Mesendoderm (in vitro differentiated cells): ENCODE results near the gene ROBO1.

ENCODE experiments used
- DNase-seq: peaks from one replicate; pipeline ENCODE4 v3.0.0; 2013
- H2AK5ac ChIP-seq: 2 replicates; pipeline ENCODE4 v1.6.1; 2013; ENCODE audit warnings: low read length, inconsistent platforms
- H2BK120ac ChIP-seq: 2 replicates; pipeline ENCODE4 v1.6.1; 2013; ENCODE audit warnings: low read depth, mild to moderate bottlenecking, low read length, moderate library complexity, mixed read lengths
- H2BK15ac ChIP-seq: replicated peaks from 2 replicates; pipeline ENCODE4 v1.6.1; 2013; ENCODE audit warnings: low read depth, mild to moderate bottlenecking, moderate library complexity
- H2BK5ac ChIP-seq: 2 replicates; pipeline ENCODE4 v1.6.1; 2013; ENCODE audit warnings: low read length, inconsistent platforms
- H3K18ac ChIP-seq: 2 replicates; pipeline ENCODE4 v1.6.1; 2013; ENCODE audit warnings: mild to moderate bottlenecking, low read length, mixed read lengths
- H3K23ac ChIP-seq: one replicate; pipeline ENCODE4 v1.6.1; 2013; ENCODE audit warnings: low read length
- H3K27ac ChIP-seq: 2 replicates; pipeline ENCODE4 v1.5.1; 2013; ENCODE audit warnings: low read depth, mild to moderate bottlenecking, inconsistent platforms, low read length, moderate library complexity
- H3K27me3 ChIP-seq: 2 replicates; pipeline ENCODE4 v1.6.1; 2013; ENCODE audit warnings: low read length, control low read depth, mild to moderate bottlenecking, inconsistent platforms; ENCODE audit not compliant: insufficient read depth, poor library complexity
- H3K36me3 ChIP-seq: 2 replicates; pipeline ENCODE4 v1.6.1; 2013; ENCODE audit warnings: low read length, inconsistent platforms; ENCODE audit not compliant: control insufficient read depth, insufficient read depth
- H3K4ac ChIP-seq: one replicate; pipeline ENCODE4 v1.6.1; 2013; ENCODE audit warnings: low read depth, mild to moderate bottlenecking, low read length, moderate library complexity
- H3K4me1 ChIP-seq: 2 replicates; pipeline ENCODE4 v1.6.1; 2013; ENCODE audit warnings: low read depth, low read length, inconsistent platforms; ENCODE audit not compliant: control insufficient read depth
- H3K4me2 ChIP-seq: 2 replicates; pipeline ENCODE4 v1.6.1; 2013; ENCODE audit warnings: low read length
- H3K4me3 ChIP-seq: 2 replicates; pipeline ENCODE4 v1.5.1; 2013; ENCODE audit warnings: mild to moderate bottlenecking, low read length
- H3K56ac ChIP-seq: one replicate; pipeline ENCODE4 v1.6.1; 2013; ENCODE audit warnings: low read length
- H3K79me1 ChIP-seq: 2 replicates; pipeline ENCODE4 v1.6.1; 2013; ENCODE audit warnings: low read length, inconsistent platforms
- H3K79me2 ChIP-seq: 2 replicates; pipeline ENCODE4 v1.6.1; 2013; ENCODE audit warnings: mild to moderate bottlenecking, low read length; ENCODE audit not compliant: control insufficient read depth, insufficient read depth
- H3K9ac ChIP-seq: 2 replicates; pipeline ENCODE4 v1.6.1; 2013; ENCODE audit warnings: low read length, inconsistent platforms
- H4K5ac ChIP-seq: one replicate; pipeline ENCODE4 v1.6.1; 2013; ENCODE audit warnings: low read length
- H4K8ac ChIP-seq: one replicate; pipeline ENCODE4 v1.6.1; 2013; ENCODE audit warnings: low read depth, mild to moderate bottlenecking, control low read depth, low read length, moderate library complexity
- WGBS: extraction: QIAGEN DNeasy Blood & Tissue Kit; methylation state at CpG from one replicate; pipeline ENCODE4 v1.1.7; 2013; ENCODE audit warnings: low lambda C conversion rate, missing lambda C conversion rate; ENCODE audit not compliant: insufficient coverage; ENCODE audit errors: extremely low coverage; 5-methylcytosine and 5-hydroxymethylcytosine counted together

Gene ROBO1

DNA sequence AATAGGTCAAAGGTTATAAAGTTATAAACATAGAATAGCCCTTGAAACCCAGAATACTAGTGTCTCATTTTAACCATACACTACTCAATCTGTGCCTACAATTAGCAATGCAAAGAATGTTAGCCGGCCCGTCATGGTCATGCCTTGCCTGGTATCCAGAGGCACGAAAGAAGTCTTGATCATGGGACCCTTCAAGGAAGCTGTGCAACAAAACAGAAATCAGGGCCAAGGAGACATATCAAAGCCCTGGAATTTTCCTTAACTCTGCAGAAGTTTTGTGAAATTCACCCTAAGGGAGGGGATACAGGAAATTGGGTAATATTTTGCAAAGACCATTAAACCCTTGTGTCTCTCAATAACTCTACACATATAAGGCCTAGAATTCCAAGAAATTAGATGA is 482.4 kb downstream of the ROBO1 start:
- Histone ChIP-seq H4K8ac (no peak overlapping the region), H4K5ac (no peak overlapping the region), H2BK5ac (no peak overlapping the region), H3K27me3 (no peaks in the 10 kb centered on the region), H3K9ac (no peak overlapping the region), H3K18ac (no peak overlapping the region), H3K27ac (no peak overlapping the region), H2BK120ac (no peak overlapping the region), H3K4me1 (no peaks in the 10 kb centered on the region), H3K4ac (no peak overlapping the region), H3K36me3 (no peaks in the 10 kb centered on the region), H3K56ac (no peak overlapping the region), H3K4me2 (no peak overlapping the region), H3K4me3 (no peak overlapping the region), H3K79me1 (no peaks in the 10 kb centered on the region), H3K23ac (no peak overlapping the region), H2AK5ac (no peak overlapping the region), H3K79me2 (no peaks in the 10 kb centered on the region), H2BK15ac (no peak overlapping the region)
- no peak for DNase-seq
- WGBS = no CpG with 5 or more reads among the region's 3 CpGs

DNA sequence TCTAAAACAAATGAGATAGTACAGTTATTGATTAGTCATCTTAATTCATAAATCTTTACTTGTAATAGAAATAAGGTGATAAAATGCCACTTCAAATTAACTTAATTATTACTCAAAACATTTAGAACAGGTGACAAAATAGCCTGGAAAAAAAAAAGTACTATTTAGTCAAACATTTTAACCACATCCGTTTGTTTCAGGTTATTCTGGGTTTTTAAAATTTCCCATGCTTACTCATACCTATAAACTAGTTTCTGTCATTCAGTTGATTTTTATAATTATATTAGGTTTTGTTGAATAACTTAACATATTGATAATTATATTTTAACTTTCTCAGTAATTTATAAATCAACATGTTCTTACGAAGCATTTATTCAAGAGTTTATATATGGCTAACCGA is 483.0 kb downstream of the ROBO1 start:
- WGBS = no CpG with 5 or more reads among the region's 3 CpGs
- no peak overlapping the region for H2BK120ac ChIP-seq
- no peaks in the 10 kb centered on the region for H3K27me3 ChIP-seq
- H2BK5ac ChIP-seq = no peak overlapping the region
- no peaks in the 10 kb centered on the region for H3K36me3 ChIP-seq
- H3K9ac ChIP-seq = no peak overlapping the region
- H2AK5ac ChIP-seq = no peak overlapping the region
- no peak overlapping the region for H3K4me2 ChIP-seq
- no peak overlapping the region for H3K18ac ChIP-seq
- no peaks in the 10 kb centered on the region for H3K79me2 ChIP-seq
- no peak overlapping the region for H2BK15ac ChIP-seq
- H3K4me1 ChIP-seq = no peaks in the 10 kb centered on the region
- H3K56ac ChIP-seq = no peak overlapping the region
- H3K4ac ChIP-seq = no peak overlapping the region
- no peak for DNase-seq
- no peaks in the 10 kb centered on the region for H3K79me1 ChIP-seq
- H4K8ac ChIP-seq = no peak overlapping the region
- H4K5ac ChIP-seq = no peak overlapping the region
- no peak overlapping the region for H3K4me3 ChIP-seq
- H3K23ac ChIP-seq = no peak overlapping the region
- H3K27ac ChIP-seq = no peak overlapping the region

DNA sequence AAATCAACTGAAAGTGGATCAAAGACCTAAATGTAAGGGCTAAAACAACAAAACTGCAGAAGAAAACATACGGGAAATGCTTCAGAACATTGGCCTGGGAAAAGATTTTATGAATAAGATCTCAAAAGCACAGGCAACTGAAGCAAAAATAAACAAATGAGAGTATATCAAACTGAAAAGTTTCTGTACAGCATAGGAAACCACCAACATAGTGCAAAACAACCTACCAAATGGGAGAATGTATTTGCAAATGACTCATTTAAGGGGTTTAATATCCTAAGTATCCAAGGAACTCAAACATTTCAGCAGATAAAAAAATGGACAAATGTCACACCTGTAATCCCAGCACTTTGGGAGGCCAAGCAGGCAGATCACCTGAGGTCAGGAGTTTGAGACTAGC is 489.1 kb downstream of the ROBO1 start:
- Histone ChIP-seq H3K79me1 (no peaks in the 10 kb centered on the region), H2BK5ac (no peak overlapping the region), H2BK120ac (no peak overlapping the region), H3K56ac (no peak overlapping the region), H2AK5ac (no peak overlapping the region), H3K27me3 (no peaks in the 10 kb centered on the region), H3K9ac (no peak overlapping the region), H3K4me1 (no peaks in the 10 kb centered on the region), H3K4me3 (no peak overlapping the region), H4K5ac (no peak overlapping the region), H3K27ac (no peak overlapping the region), H3K4me2 (no peak overlapping the region), H3K36me3 (no peaks in the 10 kb centered on the region), H3K4ac (no peak overlapping the region), H4K8ac (no peak overlapping the region), H3K79me2 (no peaks in the 10 kb centered on the region), H2BK15ac (no peak overlapping the region), H3K18ac (no peak overlapping the region), H3K23ac (no peak overlapping the region)
- no CpG with 5 or more reads among the region's 1 CpG for WGBS
- DNase-seq = no peak

DNA sequence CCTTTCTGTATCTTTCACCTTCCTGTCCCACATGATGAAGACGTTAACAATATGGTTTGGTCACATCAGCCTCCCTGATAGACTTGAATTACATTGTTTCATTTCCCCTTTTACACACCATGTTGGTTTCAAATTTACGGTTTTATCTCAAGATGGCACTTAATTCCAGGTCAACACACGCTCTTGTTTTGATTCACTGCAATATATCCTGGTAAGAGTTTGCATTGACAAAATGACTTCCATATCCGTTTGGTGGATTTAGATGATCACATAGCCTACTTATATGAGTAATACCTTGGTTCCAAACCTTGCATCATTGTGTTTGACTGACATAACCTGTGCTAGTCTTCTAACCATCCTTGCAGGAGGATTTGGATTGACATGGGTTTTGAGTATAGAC is 499.4 kb downstream of the ROBO1 start:
- H2BK120ac ChIP-seq = no peak overlapping the region
- no peak overlapping the region for H2AK5ac ChIP-seq
- H3K56ac ChIP-seq = no peak overlapping the region
- no peak overlapping the region for H3K9ac ChIP-seq
- no peak overlapping the region for H2BK5ac ChIP-seq
- H3K27ac ChIP-seq = no peak overlapping the region
- WGBS = no CpG with 5 or more reads among the region's 4 CpGs
- H3K4me3 ChIP-seq = no peak overlapping the region
- no peak for DNase-seq
- H3K4ac ChIP-seq = no peak overlapping the region
- H3K27me3 ChIP-seq = no peaks in the 10 kb centered on the region
- no peaks in the 10 kb centered on the region for H3K79me1 ChIP-seq
- no peaks in the 10 kb centered on the region for H3K79me2 ChIP-seq
- no peak overlapping the region for H3K18ac ChIP-seq
- no peaks in the 10 kb centered on the region for H3K4me1 ChIP-seq
- no peak overlapping the region for H3K4me2 ChIP-seq
- H2BK15ac ChIP-seq = no peak overlapping the region
- H3K23ac ChIP-seq = no peak overlapping the region
- no peak overlapping the region for H4K5ac ChIP-seq
- H3K36me3 ChIP-seq = no peaks in the 10 kb centered on the region
- no peak overlapping the region for H4K8ac ChIP-seq

DNA sequence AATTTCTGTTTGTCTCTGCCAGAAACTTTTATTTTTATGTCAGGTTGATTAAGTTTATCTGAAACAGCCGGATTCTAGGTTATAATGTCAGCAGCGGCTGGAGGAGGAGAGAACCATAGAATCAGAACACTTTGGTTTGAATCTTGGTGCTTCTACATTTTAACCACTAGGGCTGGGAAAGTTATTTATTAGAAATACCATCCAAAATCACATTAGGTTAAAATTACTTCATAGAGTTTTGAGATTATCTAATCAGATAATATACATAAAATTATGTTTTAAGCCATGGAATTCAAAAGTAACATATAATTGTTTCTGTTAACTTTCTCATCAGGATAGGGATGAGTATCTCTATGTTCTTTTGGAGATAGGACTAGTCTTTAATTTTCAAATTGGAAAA is 502.9 kb downstream of the ROBO1 start:
- no CpG with 5 or more reads among the region's 2 CpGs for WGBS
- no peaks in the 10 kb centered on the region for H3K36me3 ChIP-seq
- DNase-seq = no peak

GRCh38 chr3:79263423-79263822 is 504.4 kb downstream of the ROBO1 start:
- no CpG with 5 or more reads among the region's 1 CpG for WGBS
- H3K27me3 ChIP-seq = no peaks in the 10 kb centered on the region
- no peak for DNase-seq

More for the DNA sequence above, 502.9 kb downstream of the ROBO1 start:
- no peak overlapping the region for H2AK5ac ChIP-seq
- H3K27ac ChIP-seq = no peak overlapping the region
- H3K18ac ChIP-seq = no peak overlapping the region
- H2BK120ac ChIP-seq = no peak overlapping the region
- H3K79me1 ChIP-seq = no peaks in the 10 kb centered on the region
- no peaks in the 10 kb centered on the region for H3K79me2 ChIP-seq
- no peak overlapping the region for H4K5ac ChIP-seq
- H3K56ac ChIP-seq = no peak overlapping the region
- no peak overlapping the region for H3K4me2 ChIP-seq
- H3K23ac ChIP-seq = no peak overlapping the region
- H3K4ac ChIP-seq = no peak overlapping the region
- no peaks in the 10 kb centered on the region for H3K27me3 ChIP-seq
- no peaks in the 10 kb centered on the region for H3K4me1 ChIP-seq
- H3K9ac ChIP-seq = no peak overlapping the region
- no peak overlapping the region for H2BK15ac ChIP-seq
- no peak overlapping the region for H2BK5ac ChIP-seq
- H4K8ac ChIP-seq = no peak overlapping the region
- no peak overlapping the region for H3K4me3 ChIP-seq

More at GRCh38 chr3:79263423-79263822, 504.4 kb downstream of the ROBO1 start:
- Histone ChIP-seq H2BK5ac (no peak overlapping the region), H4K5ac (no peak overlapping the region), H3K4me1 (no peaks in the 10 kb centered on the region), H3K36me3 (no peaks in the 10 kb centered on the region), H3K4ac (no peak overlapping the region), H3K79me1 (no peaks in the 10 kb centered on the region), H3K27ac (no peak overlapping the region), H3K18ac (no peak overlapping the region), H3K4me2 (no peak overlapping the region), H3K9ac (no peak overlapping the region), H3K23ac (no peak overlapping the region), H3K56ac (no peak overlapping the region), H2AK5ac (no peak overlapping the region), H4K8ac (no peak overlapping the region), H2BK15ac (no peak overlapping the region), H3K4me3 (no peak overlapping the region), H3K79me2 (no peaks in the 10 kb centered on the region), H2BK120ac (no peak overlapping the region)
